ENCODE data around the gene AK8. TPM values are rescaled to one million over a fixed set of nuclear protein-coding genes. Genes with fewer than 3 reads are reported as not detected.

Gene AK8
- total RNA-seq, 2 donors from 2014 or later: 0.66 TPM; not detected in 1

DNA sequence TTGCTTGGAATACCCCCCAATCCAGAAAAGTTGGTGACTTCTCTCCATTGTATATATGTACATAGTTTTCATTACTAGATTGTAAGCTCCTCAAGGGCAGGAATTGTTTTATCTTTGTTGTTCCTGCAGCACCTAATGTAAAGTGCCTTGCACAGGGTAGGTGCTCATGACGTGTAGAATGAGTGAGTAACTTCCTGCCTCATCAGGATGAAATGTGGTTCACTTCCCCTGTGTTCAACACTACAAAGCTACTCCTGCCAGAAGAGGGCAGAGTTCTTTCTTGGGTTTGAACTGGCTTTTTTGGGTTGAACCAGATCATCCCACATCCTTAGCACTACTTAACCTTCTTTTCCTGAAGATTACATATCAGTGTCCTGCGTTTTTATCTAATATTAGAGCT lies 183.9 kb downstream of the AK8 start:
- ATAC-seq (replicated peaks): peak; percentile 99
- peaks cover 25% of the 10 kb centered on the region for H3K9me3 Mint-ChIP-seq
- peaks cover 36% of the 10 kb centered on the region for H3K36me3 Mint-ChIP-seq (ENCODE audit: low read depth)
- H3K27ac Mint-ChIP-seq: peak overlapping the region; percentile 11
- H3K4me1 Mint-ChIP-seq: no peaks in the 10 kb centered on the region
- no peak overlapping the region for H3K4me3 Mint-ChIP-seq
- H3K27me3 Mint-ChIP-seq: peaks cover 4% of the 10 kb centered on the region

DNA sequence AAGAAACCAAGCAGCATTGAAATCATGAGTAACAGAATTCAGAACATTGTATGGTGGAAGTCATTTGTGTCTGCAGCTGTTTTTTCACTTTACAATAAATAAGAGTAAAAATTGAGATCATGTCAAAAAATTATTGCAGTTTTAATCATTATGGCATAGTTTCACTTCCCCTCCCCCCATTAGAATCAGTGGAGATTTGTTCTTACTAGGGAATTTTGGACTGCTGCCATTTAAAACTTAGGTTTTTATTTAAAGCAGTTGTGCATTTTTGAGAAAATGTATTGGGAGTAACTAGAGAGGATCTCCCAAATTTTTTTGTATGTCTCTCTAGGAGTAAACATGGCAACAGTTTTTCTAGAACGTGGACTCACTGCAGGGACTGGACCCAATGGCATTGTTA lies 187.4 kb downstream of the AK8 start:
- Mint-ChIP-seq H3K4me3 (no peak overlapping the region), H3K27me3 (no peaks in the 10 kb centered on the region), H3K36me3 (ENCODE audit: low read depth) (peaks cover 70% of the 10 kb centered on the region), H3K27ac (no peak overlapping the region), H3K9me3 (peaks cover 3% of the 10 kb centered on the region), H3K4me1 (no peaks in the 10 kb centered on the region)
- ATAC-seq (replicated peaks): no peak

DNA sequence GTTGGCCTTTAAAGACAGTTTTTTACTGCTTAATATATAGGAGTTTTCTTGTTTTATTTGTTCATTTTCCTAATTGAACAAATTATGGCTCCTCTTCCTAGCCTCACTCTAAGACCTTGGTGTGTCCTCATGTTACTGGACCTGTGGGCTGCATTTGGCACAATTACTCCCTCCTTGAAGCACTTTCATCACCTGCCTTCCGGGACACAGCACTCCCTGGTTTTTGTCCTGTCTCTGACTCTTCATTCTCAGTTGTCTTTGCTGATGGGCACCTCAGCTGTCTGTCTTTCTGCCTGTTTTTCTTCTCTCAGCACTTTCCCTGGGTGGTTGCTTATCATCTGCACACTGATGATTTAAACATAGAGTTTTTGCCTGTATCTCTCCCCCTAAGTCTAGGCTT lies 194.2 kb downstream of the AK8 start:
- H3K27ac Mint-ChIP-seq: no peak overlapping the region
- no peaks in the 10 kb centered on the region for H3K9me3 Mint-ChIP-seq
- H3K4me3 Mint-ChIP-seq: no peak overlapping the region
- H3K27me3 Mint-ChIP-seq: no peaks in the 10 kb centered on the region
- peaks cover 100% of the 10 kb centered on the region for H3K36me3 Mint-ChIP-seq (ENCODE audit: low read depth)
- no peak for ATAC-seq (replicated peaks)
- peaks cover 27% of the 10 kb centered on the region for H3K4me1 Mint-ChIP-seq

DNA sequence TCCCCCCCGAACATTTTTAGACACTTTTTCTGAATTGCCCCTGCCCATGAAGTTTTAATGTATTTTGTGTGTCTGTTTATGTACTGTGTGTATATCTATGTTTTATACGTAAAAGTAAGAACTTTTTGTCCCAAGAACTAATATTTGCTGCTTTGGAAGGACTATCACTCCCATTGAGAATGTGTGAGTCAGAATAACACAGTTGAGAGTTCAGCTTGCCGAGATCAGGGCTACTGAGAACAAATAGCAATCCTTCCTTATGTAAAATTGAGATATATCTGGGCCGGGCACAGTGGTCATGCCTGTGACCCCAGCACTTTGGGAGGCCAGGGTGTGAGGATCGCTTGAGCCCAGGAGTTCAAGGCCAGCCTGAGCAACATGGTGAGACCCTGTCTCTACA lies 196.5 kb downstream of the AK8 start:
- no peaks in the 10 kb centered on the region for H3K9me3 Mint-ChIP-seq
- no peak for ATAC-seq (replicated peaks)
- peaks cover 98% of the 10 kb centered on the region for H3K36me3 Mint-ChIP-seq (ENCODE audit: low read depth)
- no peak overlapping the region for H3K4me3 Mint-ChIP-seq
- no peaks in the 10 kb centered on the region for H3K27me3 Mint-ChIP-seq
- H3K27ac Mint-ChIP-seq: no peak overlapping the region
- peaks cover 33% of the 10 kb centered on the region for H3K4me1 Mint-ChIP-seq

DNA sequence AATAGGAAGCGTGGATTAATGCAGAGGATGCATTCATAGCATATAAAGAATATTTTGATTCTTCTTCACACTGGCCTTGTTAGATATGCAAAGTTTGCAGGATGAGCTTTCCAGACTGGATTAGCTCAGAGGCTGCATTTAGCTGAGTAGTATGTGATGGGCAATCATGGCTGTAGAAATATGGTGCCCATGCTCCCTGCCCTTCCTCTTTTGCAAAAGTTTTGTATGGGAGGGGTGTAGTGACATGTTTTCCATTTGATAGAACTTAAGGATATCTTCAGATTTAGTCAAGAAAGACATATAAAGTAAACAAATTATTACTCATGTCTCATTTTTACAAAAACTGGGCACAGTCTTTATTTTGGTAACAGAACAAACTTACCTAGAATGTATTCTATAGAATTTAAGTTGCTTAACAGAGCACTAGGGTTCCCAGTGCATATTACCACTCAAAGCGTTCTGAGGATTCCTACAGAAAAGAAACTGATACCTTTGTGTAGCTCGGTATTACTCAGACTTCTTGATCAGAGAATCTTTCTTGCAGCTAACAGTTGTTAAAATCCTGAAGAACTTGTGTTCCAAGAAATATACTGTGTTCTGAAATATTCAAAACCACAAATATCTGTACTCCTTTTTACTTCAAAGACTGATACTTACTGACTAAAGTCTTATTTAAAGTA lies 198.0 kb downstream of the AK8 start:
- peaks cover 33% of the 10 kb centered on the region for H3K4me1 Mint-ChIP-seq

GRCh38 chr9:132677976-132678375 lies 200.1 kb downstream of the AK8 start:
- ATAC-seq (replicated peaks): no peak
- H3K4me1 Mint-ChIP-seq: peaks cover 30% of the 10 kb centered on the region
- no peak overlapping the region for H3K4me3 Mint-ChIP-seq
- H3K9me3 Mint-ChIP-seq: no peaks in the 10 kb centered on the region
- H3K27ac Mint-ChIP-seq: no peak overlapping the region
- peaks cover 67% of the 10 kb centered on the region for H3K36me3 Mint-ChIP-seq (ENCODE audit: low read depth)
- H3K27me3 Mint-ChIP-seq: no peaks in the 10 kb centered on the region

More for the DNA sequence above, 198.0 kb downstream of the AK8 start:
- Mint-ChIP-seq H3K27me3 (no peaks in the 10 kb centered on the region), H3K9me3 (no peaks in the 10 kb centered on the region), H3K36me3 (ENCODE audit: low read depth) (peaks cover 83% of the 10 kb centered on the region), H3K4me3 (peak overlapping the region; percentile 40), H3K27ac (no peak overlapping the region)
- peak; percentile 97 for ATAC-seq (replicated peaks)

Other genes with a start within 250 kb of the AK8 start
- gene DDX31, start 208.3 kb downstream of the AK8 start, total RNA-seq: 10 to 100 TPM; 12.7 to 23.0 TPM
- 10 to 100 TPM; 13.0 to 19.1 TPM for gene GTF3C4, start 207.8 kb downstream of the AK8 start, total RNA-seq
- 1 to 10 TPM in 1 of 2 donors, under 1 TPM in 1; 0.95 to 1.3 TPM for gene SPACA9, start 614 bp upstream of the AK8 start, total RNA-seq
- 10 to 100 TPM; 31.2 to 45.4 TPM for gene TSC1, start 66.3 kb upstream of the AK8 start, total RNA-seq
- not detected for gene GFI1B, start 100.4 kb upstream of the AK8 start, total RNA-seq
- gene GTF3C5, start 152.7 kb upstream of the AK8 start, total RNA-seq: 100 to 1,000 TPM in 1 of 2 donors, 10 to 100 TPM in 1; 83.3 to 118 TPM
- gene CEL, start 183.7 kb upstream of the AK8 start, total RNA-seq: 1 to 10 TPM; 1.2 to 4.2 TPM
- 100 to 1,000 TPM; 101 to 156 TPM for gene RALGDS, start 243.0 kb upstream of the AK8 start, total RNA-seq